ENCODE results near the gene MYO15A.

MYO15A gene

GRCh38 chr17:18143044-18143936 is 34.7 kb downstream of the MYO15A start:
- H2AFZ ChIP-seq: no peak overlapping the region
- H3K27ac ChIP-seq: no peak overlapping the region
- no peak overlapping the region for H3K9ac ChIP-seq
- no peaks in the 10 kb centered on the region for H3K79me2 ChIP-seq
- H3K27me3 ChIP-seq (ENCODE audit: control insufficient read depth, insufficient read depth, low read length): no peaks in the 10 kb centered on the region
- no peaks in the 10 kb centered on the region for H3K36me3 ChIP-seq (ENCODE audit: control insufficient read depth, insufficient read depth, low read length)
- H3K4me1 ChIP-seq: no peaks in the 10 kb centered on the region
- H3K4me2 ChIP-seq (ENCODE audit: low read length): no peak overlapping the region
- no peaks in the 10 kb centered on the region for H3K9me3 ChIP-seq (ENCODE audit: control insufficient read depth, low read length)
- no peak overlapping the region for H3K4me3 ChIP-seq (ENCODE audit: low read depth, low read length)
- TF ChIP-seq CTCF (IDR thresholded peaks at IDR 0.05): no peak

- no peaks in the 10 kb centered on the region for H3K4me1 ChIP-seq
- H3K4me3 ChIP-seq (ENCODE audit: low read depth, low read length): no peak overlapping the region
- no peak for TF ChIP-seq CTCF (IDR thresholded peaks at IDR 0.05)
- no peak overlapping the region for H3K9ac ChIP-seq
- no peak overlapping the region for H3K4me2 ChIP-seq (ENCODE audit: low read length)
- no peaks in the 10 kb centered on the region for H3K36me3 ChIP-seq (ENCODE audit: control insufficient read depth, insufficient read depth, low read length)
- H2AFZ ChIP-seq: no peak overlapping the region
- H3K79me2 ChIP-seq: no peaks in the 10 kb centered on the region
- no peaks in the 10 kb centered on the region for H3K9me3 ChIP-seq (ENCODE audit: control insufficient read depth, low read length)
- no peak overlapping the region for H3K27ac ChIP-seq
- no peaks in the 10 kb centered on the region for H3K27me3 ChIP-seq (ENCODE audit: control insufficient read depth, insufficient read depth, low read length)
These were observed 35.7 kb downstream of the MYO15A start for GRCh38 chr17:18144261-18144660.

GRCh38 chr17:18144855-18145254 is 36.3 kb downstream of the MYO15A start:
- no peak for TF ChIP-seq CTCF (IDR thresholded peaks at IDR 0.05)
- no peak overlapping the region for H3K9ac ChIP-seq
- no peak overlapping the region for H3K27ac ChIP-seq
- H3K9me3 ChIP-seq (ENCODE audit: control insufficient read depth, low read length): no peaks in the 10 kb centered on the region
- H3K27me3 ChIP-seq (ENCODE audit: control insufficient read depth, insufficient read depth, low read length): no peaks in the 10 kb centered on the region
- no peaks in the 10 kb centered on the region for H3K4me1 ChIP-seq
- no peaks in the 10 kb centered on the region for H3K36me3 ChIP-seq (ENCODE audit: control insufficient read depth, insufficient read depth, low read length)
- no peak overlapping the region for H2AFZ ChIP-seq
- H3K4me3 ChIP-seq (ENCODE audit: low read depth, low read length): no peak overlapping the region
- no peaks in the 10 kb centered on the region for H3K79me2 ChIP-seq
- H3K4me2 ChIP-seq (ENCODE audit: low read length): no peak overlapping the region

GRCh38 chr17:18145811-18146210 is 37.3 kb downstream of the MYO15A start:
- TF ChIP-seq CTCF (IDR thresholded peaks at IDR 0.05): no peak
- Histone ChIP-seq H3K27me3 (ENCODE audit: control insufficient read depth, insufficient read depth, low read length) (no peaks in the 10 kb centered on the region), H3K4me1 (no peaks in the 10 kb centered on the region), H3K4me2 (ENCODE audit: low read length) (no peak overlapping the region), H3K9ac (no peak overlapping the region), H3K27ac (no peak overlapping the region), H2AFZ (no peak overlapping the region), H3K79me2 (no peaks in the 10 kb centered on the region), H3K36me3 (ENCODE audit: control insufficient read depth, insufficient read depth, low read length) (no peaks in the 10 kb centered on the region), H3K4me3 (ENCODE audit: low read depth, low read length) (no peak overlapping the region), H3K9me3 (ENCODE audit: control insufficient read depth, low read length) (no peaks in the 10 kb centered on the region)

- Histone ChIP-seq H3K27me3 (ENCODE audit: control insufficient read depth, insufficient read depth, low read length) (no peaks in the 10 kb centered on the region), H3K79me2 (no peaks in the 10 kb centered on the region), H3K27ac (no peak overlapping the region), H3K4me3 (ENCODE audit: low read depth, low read length) (no peak overlapping the region), H3K36me3 (ENCODE audit: control insufficient read depth, insufficient read depth, low read length) (no peaks in the 10 kb centered on the region), H3K9ac (no peak overlapping the region), H2AFZ (no peak overlapping the region), H3K9me3 (ENCODE audit: control insufficient read depth, low read length) (no peaks in the 10 kb centered on the region), H3K4me2 (ENCODE audit: low read length) (no peak overlapping the region), H3K4me1 (no peaks in the 10 kb centered on the region)
- no peak for TF ChIP-seq CTCF (IDR thresholded peaks at IDR 0.05)
These were observed 37.7 kb downstream of the MYO15A start for GRCh38 chr17:18146259-18146658.
